IPS-20b (cell line): ENCODE data around the gene PTCD3.

ENCODE experiments used
- H3K27ac ChIP-seq: one replicate; pipeline ENCODE4 v1.5.1; 2013; ENCODE audit warnings: low read length
- H3K27me3 ChIP-seq: 2 replicates; pipeline ENCODE4 v1.6.1; 2013; ENCODE audit warnings: mild to moderate bottlenecking, low read length, inconsistent platforms; ENCODE audit not compliant: insufficient read depth
- H3K36me3 ChIP-seq: 2 replicates; pipeline ENCODE4 v1.6.1; 2013; ENCODE audit warnings: low read depth, mild to moderate bottlenecking, inconsistent platforms, low read length, moderate library complexity; ENCODE audit not compliant: insufficient read depth
- H3K4me1 ChIP-seq: 2 replicates; pipeline ENCODE4 v1.6.1; 2013; ENCODE audit warnings: mild to moderate bottlenecking, control low read depth, inconsistent platforms, low read length, moderate library complexity; ENCODE audit not compliant: insufficient read depth
- H3K4me3 ChIP-seq: 2 replicates; pipeline ENCODE4 v1.5.1; 2013; ENCODE audit warnings: mild to moderate bottlenecking, low read length, inconsistent platforms
- H3K9ac ChIP-seq: 2 replicates; pipeline ENCODE4 v1.6.1; 2013; ENCODE audit warnings: low read depth, mild to moderate bottlenecking, inconsistent platforms, low read length, moderate library complexity
- H3K9me3 ChIP-seq: 2 replicates; pipeline ENCODE4 v1.6.1; 2013; ENCODE audit warnings: mild to moderate bottlenecking, low read depth, low read length, inconsistent platforms; ENCODE audit not compliant: insufficient read depth

The PTCD3 gene

DNA sequence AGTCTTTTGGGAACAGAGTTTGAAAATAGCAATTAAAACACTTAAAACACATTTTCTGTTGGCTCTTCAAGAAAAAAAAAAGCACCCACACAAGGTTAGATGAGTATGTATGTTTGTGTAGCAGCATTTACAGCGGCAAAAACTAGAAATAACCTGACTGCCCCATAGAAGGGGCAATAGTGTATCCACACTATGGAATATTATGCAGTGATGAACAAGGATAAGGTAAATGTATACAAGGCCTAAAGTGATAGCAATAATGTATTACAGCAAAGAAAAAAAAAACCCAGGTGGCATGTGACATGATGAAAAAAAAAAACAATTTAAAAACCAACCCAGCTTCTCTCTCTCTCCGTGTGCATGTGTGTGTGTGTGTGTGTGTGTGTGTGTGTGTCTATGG lies 35.2 kb upstream of the PTCD3 start:
- no peaks in the 10 kb centered on the region for H3K9me3 ChIP-seq
- no peaks in the 10 kb centered on the region for H3K27me3 ChIP-seq
- peaks cover 97% of the 10 kb centered on the region for H3K36me3 ChIP-seq
- no peak overlapping the region for H3K27ac ChIP-seq
- H3K9ac ChIP-seq: no peak overlapping the region
- H3K4me1 ChIP-seq: no peaks in the 10 kb centered on the region
- no peak overlapping the region for H3K4me3 ChIP-seq

DNA sequence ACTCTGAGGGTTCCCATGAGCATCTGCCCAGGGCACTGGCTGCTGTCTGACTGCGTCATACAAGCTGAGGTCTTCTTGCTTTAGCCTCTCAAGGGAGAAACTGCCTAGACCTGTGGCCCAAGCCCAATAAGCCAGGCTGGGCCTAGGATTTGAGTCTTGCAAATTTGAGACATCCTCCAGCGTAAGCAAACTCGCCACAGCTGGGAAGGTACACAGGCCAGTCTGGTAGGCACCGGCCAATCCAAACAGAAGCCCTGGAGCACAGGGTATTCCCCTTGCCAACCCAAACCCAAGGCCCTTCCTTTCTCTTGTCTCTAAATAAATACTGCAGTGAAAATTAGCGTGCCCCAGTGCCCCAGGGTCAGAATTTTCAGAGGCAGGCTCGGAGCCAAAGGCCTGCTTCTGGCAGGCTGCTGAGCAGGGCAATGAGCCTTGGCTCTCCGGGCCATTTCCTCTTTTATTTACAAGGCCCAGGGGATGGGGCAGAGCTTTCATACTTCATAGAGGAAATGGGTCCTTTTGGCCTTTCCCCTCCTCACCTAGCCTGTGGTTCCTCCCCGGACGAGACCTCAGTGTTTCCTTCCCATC lies 33.7 kb upstream of the PTCD3 start:
- Histone ChIP-seq H3K9me3 (no peaks in the 10 kb centered on the region), H3K27ac (no peak overlapping the region), H3K27me3 (no peaks in the 10 kb centered on the region), H3K36me3 (peaks cover 97% of the 10 kb centered on the region), H3K4me1 (no peaks in the 10 kb centered on the region), H3K4me3 (no peak overlapping the region), H3K9ac (no peak overlapping the region)

DNA sequence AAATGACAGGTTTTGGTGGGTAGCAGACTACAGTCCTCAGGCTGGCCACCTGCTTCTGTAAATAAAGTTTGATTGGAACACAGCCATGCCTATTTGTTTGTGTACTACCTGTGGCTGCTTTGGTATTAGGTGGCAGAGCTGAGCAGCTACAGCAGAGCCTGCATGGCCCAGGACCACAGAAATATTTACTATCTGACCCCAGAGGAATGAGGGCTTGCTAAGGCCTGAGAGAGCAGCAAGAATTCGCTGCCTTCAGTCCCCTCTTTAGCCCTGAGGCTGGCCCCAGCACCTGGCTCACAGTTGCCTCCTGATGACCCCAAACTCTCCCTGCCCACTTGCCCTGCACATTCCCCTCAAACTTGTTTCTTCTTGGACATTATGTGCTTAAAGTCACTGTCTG lies 32.8 kb upstream of the PTCD3 start:
- H3K9ac ChIP-seq: no peak overlapping the region
- H3K4me1 ChIP-seq: no peaks in the 10 kb centered on the region
- H3K27ac ChIP-seq: no peak overlapping the region
- no peaks in the 10 kb centered on the region for H3K27me3 ChIP-seq
- peaks cover 97% of the 10 kb centered on the region for H3K36me3 ChIP-seq
- H3K4me3 ChIP-seq: no peak overlapping the region
- H3K9me3 ChIP-seq: no peaks in the 10 kb centered on the region

DNA sequence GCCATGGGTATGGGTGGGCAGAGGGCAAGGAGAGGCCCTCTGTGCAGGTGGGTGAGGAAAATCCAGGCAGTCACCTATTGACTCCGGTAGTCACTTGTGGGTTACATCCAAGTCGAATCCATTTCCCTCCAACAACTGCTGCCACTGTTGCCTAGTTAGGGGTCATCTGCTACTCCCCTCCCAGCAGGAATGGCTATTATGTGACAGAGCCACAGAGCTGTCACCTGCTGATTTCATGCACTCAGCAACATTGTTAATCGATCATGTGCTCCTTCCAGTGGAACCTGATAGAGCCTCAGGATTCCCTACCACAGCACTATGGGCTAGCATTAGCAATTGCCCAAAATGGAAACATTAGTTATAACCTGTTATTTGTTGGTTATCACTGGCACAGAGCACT lies 31.8 kb upstream of the PTCD3 start:
- Histone ChIP-seq H3K36me3 (peaks cover 98% of the 10 kb centered on the region), H3K4me3 (no peak overlapping the region)

DNA sequence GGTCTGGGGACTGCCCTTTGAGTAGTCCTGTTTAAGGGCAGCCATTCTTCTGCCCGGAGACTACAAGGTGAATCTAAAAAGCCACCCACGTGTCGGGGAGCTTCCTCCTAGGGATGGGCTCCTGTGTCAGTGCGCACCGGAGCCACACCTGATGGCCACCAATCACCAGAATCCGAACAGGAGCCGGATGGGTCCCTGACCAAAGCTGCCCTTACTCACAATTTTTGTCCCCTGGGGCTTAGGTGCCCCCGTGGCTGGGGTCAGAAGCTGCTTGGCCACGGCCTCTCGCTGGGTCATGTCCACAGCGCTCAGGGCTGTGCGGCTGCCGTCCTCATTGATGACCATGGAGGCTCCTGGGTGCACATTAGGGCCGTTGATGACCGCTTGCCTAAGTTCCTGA lies 31.2 kb upstream of the PTCD3 start:
- H3K27me3 ChIP-seq: no peaks in the 10 kb centered on the region
- H3K9me3 ChIP-seq: no peaks in the 10 kb centered on the region
- H3K36me3 ChIP-seq: peaks cover 98% of the 10 kb centered on the region
- H3K4me1 ChIP-seq: no peaks in the 10 kb centered on the region
- no peak overlapping the region for H3K4me3 ChIP-seq
- H3K9ac ChIP-seq: no peak overlapping the region
- no peak overlapping the region for H3K27ac ChIP-seq

More for the DNA sequence above, 31.8 kb upstream of the PTCD3 start:
- Histone ChIP-seq H3K4me1 (no peaks in the 10 kb centered on the region), H3K27ac (no peak overlapping the region), H3K9me3 (no peaks in the 10 kb centered on the region), H3K9ac (no peak overlapping the region), H3K27me3 (no peaks in the 10 kb centered on the region)

DNA sequence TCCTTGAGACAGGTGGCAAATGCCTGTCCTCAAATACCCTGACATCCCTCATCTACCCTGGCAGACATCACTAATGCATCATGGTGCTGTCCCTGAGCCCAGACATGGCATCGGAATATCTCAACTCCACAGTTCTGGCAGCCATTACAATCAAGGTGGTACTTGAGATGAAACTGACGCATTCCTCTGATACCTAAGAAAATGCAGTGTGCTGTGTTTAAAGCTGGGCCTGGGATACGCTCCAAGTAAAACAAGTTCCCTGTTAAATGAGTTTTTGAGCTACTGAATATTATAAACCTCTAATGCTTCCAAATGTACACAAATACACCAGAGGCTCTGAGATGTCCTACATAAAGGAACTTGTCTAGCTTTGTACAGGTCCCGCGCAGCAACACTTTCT lies 30.1 kb upstream of the PTCD3 start:
- Histone ChIP-seq H3K4me1 (no peaks in the 10 kb centered on the region), H3K36me3 (peaks cover 98% of the 10 kb centered on the region), H3K9me3 (no peaks in the 10 kb centered on the region), H3K4me3 (no peak overlapping the region), H3K27me3 (no peaks in the 10 kb centered on the region), H3K9ac (no peak overlapping the region), H3K27ac (no peak overlapping the region)

DNA sequence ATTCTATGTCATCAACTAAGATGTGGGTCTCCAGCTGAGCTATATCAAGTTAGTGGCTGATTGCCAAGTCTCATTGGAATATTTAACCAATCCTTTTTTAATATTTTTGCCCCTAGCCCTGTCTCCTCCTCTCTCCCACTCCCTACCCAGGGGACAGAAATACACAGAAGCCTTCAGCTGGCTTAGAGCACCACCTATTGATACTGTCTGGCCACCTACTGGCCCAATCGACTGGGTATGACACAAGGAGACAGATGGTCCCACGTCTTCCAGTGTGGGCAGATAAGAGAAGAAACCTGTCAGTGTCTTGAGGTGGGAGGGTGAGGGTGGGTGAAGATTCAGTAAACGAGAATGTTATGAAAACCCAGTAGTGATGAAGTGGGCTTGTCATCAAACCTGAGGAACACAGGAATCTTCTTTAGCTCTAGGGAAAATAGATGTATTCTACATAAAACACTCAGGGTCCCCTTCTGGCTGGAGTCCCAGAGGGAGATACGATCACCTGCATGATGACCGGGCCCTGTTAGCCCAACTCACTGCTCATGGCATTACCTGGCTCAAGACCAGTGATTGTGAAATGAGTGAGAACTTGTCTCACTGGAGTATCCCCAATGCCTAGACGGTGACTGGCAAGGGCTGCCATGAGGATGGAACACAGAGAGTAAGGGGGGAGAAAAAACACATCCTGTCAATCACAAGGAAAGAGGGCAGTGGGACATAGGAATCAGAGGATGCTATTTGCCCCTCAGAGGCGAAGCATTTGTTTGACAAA lies 27.1 kb upstream of the PTCD3 start:
- Histone ChIP-seq H3K4me1 (no peaks in the 10 kb centered on the region), H3K27ac (no peak overlapping the region), H3K9me3 (no peaks in the 10 kb centered on the region), H3K27me3 (no peaks in the 10 kb centered on the region), H3K36me3 (peaks cover 93% of the 10 kb centered on the region), H3K9ac (no peak overlapping the region), H3K4me3 (no peak overlapping the region)

DNA sequence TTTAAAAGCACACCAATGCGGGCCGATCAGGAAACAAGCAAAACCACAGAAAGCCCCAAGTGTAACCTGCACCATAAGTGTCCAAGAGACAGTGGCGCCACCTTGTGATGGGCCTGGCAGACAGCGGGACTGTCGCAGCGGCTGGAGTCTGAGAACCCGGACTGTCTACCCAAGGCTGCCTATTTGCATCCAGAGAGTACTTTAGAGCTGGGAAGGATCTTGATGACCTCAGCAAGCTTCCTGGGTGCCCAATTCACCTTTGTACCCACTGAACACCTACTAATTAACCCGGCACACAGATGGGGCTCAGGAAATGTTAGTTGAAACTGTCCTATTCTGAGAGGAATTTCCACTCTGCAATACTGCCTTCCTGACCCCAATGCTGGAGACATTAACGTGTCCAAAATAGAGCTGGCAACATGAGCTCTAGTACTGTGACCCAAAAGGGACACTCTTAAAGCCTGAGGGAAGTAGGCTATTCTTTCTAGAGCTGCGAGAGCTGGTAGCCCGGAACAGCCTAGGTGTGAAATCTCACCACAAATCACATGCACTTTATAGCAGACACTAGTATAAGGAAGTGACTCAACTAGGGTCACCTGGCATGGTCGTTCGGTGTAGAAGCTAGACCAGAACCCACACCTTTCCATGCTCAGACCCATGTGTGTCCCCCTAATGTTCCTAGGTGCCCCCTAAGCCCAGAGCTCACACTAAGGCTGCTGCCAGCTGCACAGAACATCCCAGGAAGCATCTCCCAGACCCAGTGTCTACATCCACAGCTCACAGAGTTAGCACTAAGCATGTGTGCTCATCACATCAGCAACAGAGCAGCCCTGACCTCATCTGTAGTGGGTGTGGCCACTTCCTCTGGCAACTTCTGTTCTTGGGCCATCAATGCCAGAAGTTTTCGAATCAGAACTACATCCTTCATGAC lies 25.8 kb upstream of the PTCD3 start:
- no peak overlapping the region for H3K4me3 ChIP-seq
- peaks cover 93% of the 10 kb centered on the region for H3K36me3 ChIP-seq
- no peaks in the 10 kb centered on the region for H3K27me3 ChIP-seq
- no peak overlapping the region for H3K9ac ChIP-seq
- H3K4me1 ChIP-seq: no peaks in the 10 kb centered on the region
- no peak overlapping the region for H3K27ac ChIP-seq
- H3K9me3 ChIP-seq: no peaks in the 10 kb centered on the region

DNA sequence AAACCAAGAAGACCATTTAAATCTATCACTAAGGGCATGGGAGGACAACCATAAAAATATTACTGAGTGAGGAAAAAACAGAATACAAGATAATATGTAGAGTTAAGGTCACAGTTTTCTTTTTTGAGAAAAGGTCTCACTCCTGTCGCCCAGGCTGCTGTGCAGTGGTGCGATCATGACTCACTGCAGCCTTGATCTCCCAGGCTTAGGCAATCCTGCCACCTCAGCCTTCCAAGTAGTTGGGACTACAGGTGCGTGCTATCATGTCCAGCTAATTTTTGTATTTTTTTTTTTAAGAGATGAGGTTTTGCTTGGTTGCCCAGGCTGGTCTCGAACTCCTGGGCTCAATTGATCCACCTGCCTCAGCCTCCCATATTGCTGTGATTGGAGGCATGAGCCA lies 24.3 kb upstream of the PTCD3 start:
- H3K4me1 ChIP-seq: no peaks in the 10 kb centered on the region
- peaks cover 96% of the 10 kb centered on the region for H3K36me3 ChIP-seq
- no peak overlapping the region for H3K9ac ChIP-seq
- no peak overlapping the region for H3K27ac ChIP-seq
- H3K27me3 ChIP-seq: no peaks in the 10 kb centered on the region
- H3K9me3 ChIP-seq: no peaks in the 10 kb centered on the region
- no peak overlapping the region for H3K4me3 ChIP-seq

DNA sequence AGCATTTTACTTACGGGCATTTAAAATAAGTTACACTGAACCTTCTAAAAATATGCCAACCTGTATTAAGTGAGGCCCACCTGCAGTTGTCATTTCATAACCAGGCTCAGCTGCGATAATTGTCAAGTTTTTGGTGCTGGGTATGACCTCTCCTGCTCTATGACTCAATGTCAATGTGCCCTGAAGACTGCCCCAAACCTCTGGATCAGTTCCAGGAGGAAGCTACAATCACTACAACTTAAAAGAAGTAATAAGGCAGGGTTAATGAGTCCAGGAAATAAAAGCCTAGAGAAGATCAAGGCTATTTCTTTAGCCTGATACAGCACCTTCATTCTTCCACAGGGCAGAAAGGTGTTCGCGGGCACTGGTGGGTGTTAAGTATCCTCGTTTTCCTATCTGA lies 23.3 kb upstream of the PTCD3 start:
- H3K27me3 ChIP-seq: no peaks in the 10 kb centered on the region
- no peak overlapping the region for H3K4me3 ChIP-seq
- H3K36me3 ChIP-seq: peaks cover 96% of the 10 kb centered on the region
- no peak overlapping the region for H3K27ac ChIP-seq
- H3K9me3 ChIP-seq: no peaks in the 10 kb centered on the region
- no peak overlapping the region for H3K9ac ChIP-seq
- H3K4me1 ChIP-seq: no peaks in the 10 kb centered on the region

DNA sequence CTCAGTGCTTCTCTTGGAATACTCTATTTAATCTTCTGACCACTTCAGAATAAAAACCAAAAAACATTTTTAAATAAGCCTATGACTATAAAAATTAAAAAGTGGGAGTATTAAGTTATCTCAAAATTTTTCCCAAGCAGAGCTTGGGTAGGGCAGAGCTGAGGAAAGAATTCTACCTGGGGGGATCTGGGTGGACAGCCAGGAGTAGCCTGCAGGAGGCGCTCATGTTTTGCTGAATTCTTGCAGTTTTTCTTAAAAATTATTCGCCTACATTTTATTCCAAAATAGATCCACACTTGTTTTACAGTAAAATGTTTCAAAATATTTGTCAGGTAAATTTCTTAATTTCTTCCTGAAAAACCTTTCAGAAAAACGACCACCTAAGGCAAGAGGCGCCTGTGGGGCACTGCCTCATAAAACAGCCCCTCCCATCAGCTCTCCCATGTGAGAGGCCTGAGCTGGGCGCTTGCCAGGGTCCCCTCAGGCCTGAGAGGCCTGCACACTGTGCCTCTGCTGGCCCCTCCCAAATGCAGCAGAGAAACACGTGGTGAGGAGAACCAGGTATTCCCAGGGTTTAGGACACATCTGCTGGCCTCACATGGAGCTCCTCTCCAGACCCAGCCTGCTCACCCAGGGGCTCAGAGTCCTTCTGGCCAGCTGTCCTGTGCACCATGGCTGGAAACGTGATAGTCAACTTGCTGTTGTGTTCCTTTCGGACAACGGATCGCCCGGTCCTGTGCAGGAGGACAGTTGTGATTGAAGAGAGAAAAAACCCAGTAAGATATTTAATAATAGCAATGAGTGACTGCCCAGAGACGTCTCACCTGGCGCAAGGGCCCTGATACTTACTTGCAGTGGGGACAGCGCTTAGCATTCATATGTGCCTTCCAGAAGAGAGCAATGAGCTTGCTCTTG lies 17.8 kb upstream of the PTCD3 start:
- H3K27me3 ChIP-seq: no peaks in the 10 kb centered on the region
- peaks cover 86% of the 10 kb centered on the region for H3K36me3 ChIP-seq
- no peak overlapping the region for H3K9ac ChIP-seq

More for the DNA sequence above, 17.8 kb upstream of the PTCD3 start:
- Histone ChIP-seq H3K27ac (no peak overlapping the region), H3K4me3 (no peak overlapping the region), H3K4me1 (no peaks in the 10 kb centered on the region), H3K9me3 (no peaks in the 10 kb centered on the region)
